Medulla oblongata (tissue), 1 donor: ENCODE data around the gene ACAD11.

Experiments used
- DNase-seq: peaks from one replicate; pipeline ENCODE4 v3.0.0-alpha.2; 2015; ENCODE audit errors: extremely low spot score

The ACAD11 gene

GRCh38 chr3:132509096-132509495 lies 150.5 kb downstream of the ACAD11 start:
- no peak for DNase-seq
